ENCODE measurements around the gene CYLD.

The CYLD gene

GRCh38 chr16:50717091-50717490 lies 24.8 kb upstream of the CYLD start:
- TF ChIP-seq SP1 (IDR thresholded peaks at IDR 0.05) = no peak
- no peak for TF ChIP-seq CTBP1 (IDR thresholded peaks at IDR 0.05; ENCODE audit: borderline replicate concordance)
- no peak for TF ChIP-seq HDGF (IDR thresholded peaks at IDR 0.05; ENCODE audit: borderline replicate concordance)
- TF ChIP-seq BHLHE40 (IDR thresholded peaks at IDR 0.05; ENCODE audit: borderline replicate concordance) = no peak
- no peak for TF ChIP-seq SUZ12 (IDR thresholded peaks at IDR 0.05)
- TF ChIP-seq ARNT (IDR thresholded peaks at IDR 0.05) = no peak
- TF ChIP-seq PKNOX1 (IDR thresholded peaks at IDR 0.05) = no peak
- no peak for TF ChIP-seq NFRKB (IDR thresholded peaks at IDR 0.05)
- no peak for TF ChIP-seq LEF1 (IDR thresholded peaks at IDR 0.05; ENCODE audit: borderline replicate concordance)
- no peak for TF ChIP-seq FOXA1 (IDR thresholded peaks at IDR 0.05)
- no peak for TF ChIP-seq ELF4 (IDR thresholded peaks at IDR 0.05)
- no peak for TF ChIP-seq FOXM1 (IDR thresholded peaks at IDR 0.05; ENCODE audit: borderline replicate concordance)
- no peak for TF ChIP-seq FOXK2 (IDR thresholded peaks at IDR 0.05)
- TF ChIP-seq ZNF384 (IDR thresholded peaks at IDR 0.05) = no peak
- no peak for TF ChIP-seq TARDBP (IDR thresholded peaks at IDR 0.05)
- TF ChIP-seq L3MBTL2 (conservative IDR thresholded peaks at IDR 0.05) = no peak
- CTCF ChIA-PET = no interaction called here
- DNase-seq (ENCODE audit: extremely low spot score) = no peak
- POLR2A ChIA-PET = no interaction called here

DNA sequence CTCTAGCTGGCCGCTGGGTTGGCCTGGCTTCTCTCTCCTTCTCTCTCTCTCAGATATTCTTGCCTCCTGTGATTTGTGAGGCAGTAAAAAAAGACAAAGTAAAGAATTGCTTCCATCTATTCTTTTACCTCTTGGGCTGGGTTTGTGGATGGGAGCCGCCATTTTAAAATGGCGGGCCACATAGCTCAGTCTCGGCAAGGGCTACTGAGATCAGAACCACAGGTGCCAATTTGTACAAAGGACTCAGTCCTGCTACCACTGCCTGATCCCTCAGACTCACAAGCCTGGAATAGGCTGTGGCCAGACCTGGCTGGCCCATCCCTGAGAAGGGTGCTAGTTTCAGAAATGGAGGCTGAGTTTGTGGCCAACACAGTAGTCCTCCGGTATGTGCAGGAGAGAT lies 24.4 kb upstream of the CYLD start:
- POLR2A ChIA-PET = no interaction called here
- CTCF ChIA-PET = no interaction called here
- DNase-seq (ENCODE audit: extremely low spot score) = no peak
- TF ChIP-seq CTBP1 (IDR thresholded peaks at IDR 0.05; ENCODE audit: borderline replicate concordance) (no peak), FOXM1 (IDR thresholded peaks at IDR 0.05; ENCODE audit: borderline replicate concordance) (no peak), FOXA1 (IDR thresholded peaks at IDR 0.05) (no peak), SUZ12 (IDR thresholded peaks at IDR 0.05) (no peak), PKNOX1 (IDR thresholded peaks at IDR 0.05) (no peak), NFRKB (IDR thresholded peaks at IDR 0.05) (no peak)

GRCh38 chr16:50718061-50718760 lies 23.7 kb upstream of the CYLD start:
- CTCF ChIA-PET = no interaction called here
- no peak for DNase-seq (ENCODE audit: extremely low spot score)
- no peak for TF ChIP-seq FOXA1 (IDR thresholded peaks at IDR 0.05)
- TF ChIP-seq FOXM1 (IDR thresholded peaks at IDR 0.05; ENCODE audit: borderline replicate concordance) = no peak
- POLR2A ChIA-PET = no interaction called here

GRCh38 chr16:50718761-50719400 lies 23.0 kb upstream of the CYLD start:
- POLR2A ChIA-PET = no interaction called here
- TF ChIP-seq HDGF (IDR thresholded peaks at IDR 0.05; ENCODE audit: borderline replicate concordance) (no peak), SP1 (IDR thresholded peaks at IDR 0.05) (no peak), ZNF384 (IDR thresholded peaks at IDR 0.05) (no peak), LEF1 (IDR thresholded peaks at IDR 0.05; ENCODE audit: borderline replicate concordance) (no peak), BHLHE40 (IDR thresholded peaks at IDR 0.05; ENCODE audit: borderline replicate concordance) (no peak), FOXK2 (IDR thresholded peaks at IDR 0.05) (no peak), CTBP1 (IDR thresholded peaks at IDR 0.05; ENCODE audit: borderline replicate concordance) (no peak), L3MBTL2 (conservative IDR thresholded peaks at IDR 0.05) (no peak), NFRKB (IDR thresholded peaks at IDR 0.05) (no peak), FOXM1 (IDR thresholded peaks at IDR 0.05; ENCODE audit: borderline replicate concordance) (no peak), ELF4 (IDR thresholded peaks at IDR 0.05) (no peak), TARDBP (IDR thresholded peaks at IDR 0.05) (no peak)
- CTCF ChIA-PET = no interaction called here
- no peak for DNase-seq (ENCODE audit: extremely low spot score)

DNA sequence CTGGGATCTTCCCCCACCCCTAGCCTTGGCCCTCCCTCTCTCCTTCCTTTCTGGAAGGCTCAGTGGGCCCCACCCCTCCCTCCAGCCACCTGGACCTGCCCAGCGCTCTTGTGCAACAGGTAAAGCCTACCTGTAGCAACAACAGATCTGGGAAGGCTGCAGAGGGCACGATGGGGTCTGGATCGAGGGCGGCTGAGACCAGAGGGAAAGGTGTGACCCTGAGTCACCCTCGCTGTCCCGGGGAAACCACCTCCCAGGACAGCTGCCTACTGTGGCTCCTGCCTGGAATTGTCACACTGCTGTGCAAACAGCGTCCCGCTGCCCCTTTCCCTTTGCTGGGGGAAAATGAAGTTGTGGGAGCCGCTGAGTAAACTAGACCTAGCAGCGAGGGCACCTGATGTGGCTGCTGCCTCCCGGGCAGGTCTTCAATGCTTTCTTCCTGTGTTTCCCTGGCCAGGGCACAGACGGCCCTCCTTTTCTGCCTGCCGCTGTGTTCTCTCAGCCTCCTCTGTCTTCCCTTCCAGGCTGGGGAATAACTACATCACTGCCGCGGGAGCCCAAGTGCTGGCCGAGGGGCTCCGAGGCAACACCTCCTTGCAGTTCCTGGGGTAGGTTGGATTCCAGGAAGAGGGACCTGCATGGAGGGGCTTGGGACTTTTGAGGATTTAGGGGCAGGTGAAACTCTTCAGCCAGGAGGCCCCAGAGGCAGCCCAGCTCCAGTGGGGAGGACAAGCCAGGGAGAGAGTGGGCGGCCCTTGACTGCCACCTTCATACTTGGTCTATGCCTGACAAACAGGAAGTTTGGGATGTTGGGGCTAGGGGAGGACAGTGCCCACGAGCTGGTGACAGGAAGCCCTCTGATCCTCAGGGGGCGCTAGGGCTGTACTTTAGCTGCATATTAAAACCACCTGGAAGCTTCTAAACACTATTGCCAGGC lies 22.2 kb upstream of the CYLD start:
- POLR2A ChIA-PET = no interaction called here
- no peak for DNase-seq (ENCODE audit: extremely low spot score)
- CTCF ChIA-PET = no interaction called here
- TF ChIP-seq BHLHE40 (IDR thresholded peaks at IDR 0.05; ENCODE audit: borderline replicate concordance) = no peak
- TF ChIP-seq ARNT (IDR thresholded peaks at IDR 0.05) = no peak
- TF ChIP-seq FOXK2 (IDR thresholded peaks at IDR 0.05) = no peak

GRCh38 chr16:50721549-50722404 lies 20.1 kb upstream of the CYLD start:
- ChIA-PET POLR2A (no interaction called here), CTCF (no interaction called here)
- no peak for TF ChIP-seq L3MBTL2 (conservative IDR thresholded peaks at IDR 0.05)
- TF ChIP-seq ELF4 (IDR thresholded peaks at IDR 0.05) = no peak
- TF ChIP-seq BHLHE40 (IDR thresholded peaks at IDR 0.05; ENCODE audit: borderline replicate concordance) = no peak
- TF ChIP-seq CTBP1 (IDR thresholded peaks at IDR 0.05; ENCODE audit: borderline replicate concordance) = no peak
- TF ChIP-seq HDGF (IDR thresholded peaks at IDR 0.05; ENCODE audit: borderline replicate concordance) = no peak
- no peak for TF ChIP-seq FOXK2 (IDR thresholded peaks at IDR 0.05)
- TF ChIP-seq TARDBP (IDR thresholded peaks at IDR 0.05) = no peak
- TF ChIP-seq ZNF384 (IDR thresholded peaks at IDR 0.05) = no peak
- no peak for TF ChIP-seq PKNOX1 (IDR thresholded peaks at IDR 0.05)
- TF ChIP-seq SP1 (IDR thresholded peaks at IDR 0.05) = no peak
- TF ChIP-seq ARNT (IDR thresholded peaks at IDR 0.05) = no peak
- no peak for TF ChIP-seq FOXM1 (IDR thresholded peaks at IDR 0.05; ENCODE audit: borderline replicate concordance)
- no peak for TF ChIP-seq LEF1 (IDR thresholded peaks at IDR 0.05; ENCODE audit: borderline replicate concordance)
- TF ChIP-seq FOXA1 (IDR thresholded peaks at IDR 0.05) = no peak
- TF ChIP-seq NFRKB (IDR thresholded peaks at IDR 0.05) = no peak
- TF ChIP-seq SUZ12 (IDR thresholded peaks at IDR 0.05) = no peak
- DNase-seq (ENCODE audit: extremely low spot score) = no peak
